ENCODE measurements around the gene RAD51AP1.

The RAD51AP1 gene

DNA sequence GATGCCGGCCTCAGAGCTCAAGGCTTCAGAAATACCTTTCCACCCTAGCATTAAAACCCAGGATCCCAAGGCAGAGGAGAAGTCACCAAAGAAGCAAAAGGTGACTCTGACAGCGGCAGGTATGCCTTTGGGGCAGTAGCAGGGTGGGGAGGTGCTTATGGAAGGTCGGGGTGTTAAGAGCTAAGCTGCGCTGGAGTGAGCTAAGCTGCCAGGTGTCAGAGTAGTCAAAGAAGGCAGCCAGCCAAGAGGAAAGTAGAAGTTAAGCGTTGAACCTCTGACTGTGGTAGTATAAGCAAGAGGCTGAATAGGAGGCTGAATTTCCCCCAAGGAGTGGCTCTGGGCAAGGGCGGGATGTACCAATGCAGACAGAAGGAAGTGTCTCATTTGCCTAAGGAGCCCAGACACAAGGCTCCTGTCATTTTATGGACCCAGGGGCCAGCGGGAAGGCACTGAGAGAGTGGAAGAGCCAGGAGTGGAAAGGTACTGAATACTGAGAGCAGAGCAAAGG lies 52.5 kb downstream of the RAD51AP1 start:
- no peak for TF ChIP-seq POLR2A (IDR thresholded peaks at IDR 0.05; ENCODE audit: low read depth, low read length)
- no peak for FAIRE-seq
- no peak for DNase-seq (ENCODE audit: insufficient read length, low spot score)

DNA sequence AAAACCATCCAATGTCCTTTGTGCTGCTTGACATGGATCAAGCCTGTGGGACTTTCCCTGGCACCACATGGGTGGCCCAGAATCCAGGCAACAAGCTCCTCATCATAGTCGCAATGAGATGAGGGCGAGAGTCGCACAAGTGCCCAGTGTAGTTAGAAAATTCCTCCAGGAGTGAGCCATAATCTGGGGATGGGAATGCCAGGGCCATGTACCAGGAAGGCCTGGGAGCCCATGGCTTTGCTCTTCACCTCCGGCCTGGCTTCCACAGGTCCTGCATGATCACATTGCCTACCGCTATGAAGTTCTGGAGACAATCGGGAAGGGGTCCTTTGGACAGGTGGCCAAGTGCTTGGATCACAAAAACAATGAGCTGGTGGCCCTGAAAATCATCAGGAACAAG lies 57.2 kb downstream of the RAD51AP1 start:
- FAIRE-seq (no peak), DNase-seq (ENCODE audit: insufficient read length, low spot score) (no peak)
- TF ChIP-seq POLR2A (IDR thresholded peaks at IDR 0.05; ENCODE audit: low read depth, low read length) = no peak

DNA sequence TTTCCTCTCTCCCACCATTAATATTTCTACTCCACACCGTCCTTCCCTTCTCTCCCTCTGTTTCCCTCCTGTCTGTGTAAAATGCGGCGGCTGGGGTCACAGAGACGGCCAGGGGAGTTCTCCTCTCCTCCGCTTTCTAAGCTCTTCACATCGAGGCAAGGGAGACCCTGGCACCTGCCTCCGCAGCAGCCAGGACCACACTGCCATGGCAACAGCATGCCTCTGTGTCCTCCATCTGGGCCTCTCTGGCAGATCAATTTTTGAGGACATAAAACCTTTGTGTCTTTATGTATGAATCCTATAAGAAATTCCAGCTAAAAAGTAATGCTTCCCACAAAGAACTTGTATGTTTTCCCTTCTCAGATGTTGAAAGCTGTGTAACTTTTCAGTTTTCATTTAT lies 64.7 kb downstream of the RAD51AP1 start:
- FAIRE-seq (no peak), DNase-seq (ENCODE audit: insufficient read length, low spot score) (no peak)
- no peak for TF ChIP-seq POLR2A (IDR thresholded peaks at IDR 0.05; ENCODE audit: low read depth, low read length)

DNA sequence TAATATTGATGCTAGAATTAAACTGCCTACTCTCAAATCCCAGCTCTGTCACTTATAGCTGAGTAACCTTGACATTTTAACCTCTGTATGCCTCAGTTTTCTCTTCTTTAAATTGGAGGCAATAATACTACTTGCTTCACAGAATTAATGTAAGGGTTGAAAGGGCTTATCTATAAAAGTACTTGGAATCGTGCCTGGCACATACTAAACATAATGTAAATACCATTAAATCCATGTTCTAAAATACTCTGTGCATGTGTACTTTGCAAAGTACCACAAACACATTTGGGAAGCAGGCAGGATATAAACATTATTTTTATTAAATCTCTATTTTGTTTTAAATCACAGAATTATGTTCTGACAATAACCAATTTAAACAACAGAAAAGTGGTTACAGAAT lies 65.3 kb downstream of the RAD51AP1 start:
- TF ChIP-seq POLR2A (IDR thresholded peaks at IDR 0.05; ENCODE audit: low read depth, low read length) = no peak
- no peak for FAIRE-seq
- DNase-seq (ENCODE audit: insufficient read length, low spot score) = no peak

- DNase-seq (ENCODE audit: insufficient read length, low spot score) (peak; percentile 60), FAIRE-seq (peak; percentile 88)
- TF ChIP-seq POLR2A (IDR thresholded peaks at IDR 0.05; ENCODE audit: low read depth, low read length) = peak; percentile 50
These were observed 66.0 kb downstream of the RAD51AP1 start for GRCh38 chr12:4604684-4605193.

DNA sequence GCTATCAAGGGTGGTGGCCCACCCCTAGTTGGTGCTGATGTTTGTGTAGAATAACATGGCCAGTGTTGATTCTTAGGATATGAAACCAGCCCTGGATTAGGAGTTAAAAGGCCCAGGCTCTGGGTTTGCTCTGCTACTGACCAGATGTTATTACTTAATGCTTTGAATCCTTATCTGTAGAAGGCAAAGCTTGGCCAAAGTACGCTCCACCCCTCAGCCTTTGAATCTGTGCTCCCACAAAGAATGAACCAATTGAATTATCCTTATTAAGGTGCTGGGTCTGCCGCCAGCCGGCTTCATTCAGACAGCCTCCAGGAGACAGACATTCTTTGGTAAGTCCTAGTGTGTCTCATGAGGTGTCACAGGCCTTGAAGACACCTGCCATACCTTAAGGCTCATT lies 68.4 kb downstream of the RAD51AP1 start:
- TF ChIP-seq POLR2A (IDR thresholded peaks at IDR 0.05; ENCODE audit: low read depth, low read length) = no peak
- DNase-seq (ENCODE audit: insufficient read length, low spot score) = no peak
- FAIRE-seq = no peak

DNA sequence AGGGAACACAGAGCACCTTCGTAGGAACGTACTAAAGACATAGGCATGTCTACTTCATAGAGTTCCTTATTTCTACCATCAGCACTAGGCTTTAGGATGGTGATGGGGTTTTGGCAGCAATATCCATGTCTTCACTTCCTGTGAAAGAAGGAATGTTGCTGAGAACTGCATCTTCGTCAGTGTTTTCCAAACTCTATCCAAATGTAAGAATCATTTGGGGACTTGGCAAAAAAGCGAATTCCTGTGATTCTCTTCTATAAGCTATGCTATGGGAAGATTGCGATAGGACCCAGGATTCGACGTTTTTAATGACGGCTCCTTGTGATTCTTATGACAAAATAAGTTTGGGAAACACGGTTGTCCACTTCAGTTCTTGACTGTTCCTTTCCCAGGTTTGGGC lies 70.4 kb downstream of the RAD51AP1 start:
- DNase-seq (ENCODE audit: insufficient read length, low spot score) (no peak), FAIRE-seq (no peak)
- no peak for TF ChIP-seq POLR2A (IDR thresholded peaks at IDR 0.05; ENCODE audit: low read depth, low read length)

Data from H54 (cell line).